Activated T-cell treated with anti-CD3 and anti-CD28 coated beads for 1 hour (primary cell): ENCODE data around the gene WBP2NL.

Experiments used
- DNase-seq: peaks from one replicate; pipeline ENCODE4 v3.0.0-alpha.2; 2020; ENCODE audit warnings: low read depth

WBP2NL gene

DNA sequence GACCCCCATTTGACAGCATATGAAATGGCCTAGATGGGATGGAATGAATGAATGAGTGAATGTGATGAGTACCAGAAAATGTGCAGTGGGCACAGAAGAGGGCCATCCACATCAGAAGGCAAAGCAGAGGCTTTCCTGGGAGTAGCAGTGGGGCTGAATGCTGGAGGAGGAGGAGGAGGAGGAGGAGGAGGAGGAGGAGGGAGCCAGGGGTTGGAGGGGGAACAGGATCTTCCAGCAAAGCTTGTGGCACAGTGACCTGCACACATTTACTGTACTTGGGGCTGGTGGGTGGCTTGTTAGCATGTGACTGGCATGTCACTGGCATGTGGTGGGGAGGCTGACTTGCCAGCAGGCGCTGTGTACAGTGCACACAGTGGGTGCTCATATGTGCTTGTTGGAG is 19.9 kb upstream of the WBP2NL start:
- no peak for DNase-seq

DNA sequence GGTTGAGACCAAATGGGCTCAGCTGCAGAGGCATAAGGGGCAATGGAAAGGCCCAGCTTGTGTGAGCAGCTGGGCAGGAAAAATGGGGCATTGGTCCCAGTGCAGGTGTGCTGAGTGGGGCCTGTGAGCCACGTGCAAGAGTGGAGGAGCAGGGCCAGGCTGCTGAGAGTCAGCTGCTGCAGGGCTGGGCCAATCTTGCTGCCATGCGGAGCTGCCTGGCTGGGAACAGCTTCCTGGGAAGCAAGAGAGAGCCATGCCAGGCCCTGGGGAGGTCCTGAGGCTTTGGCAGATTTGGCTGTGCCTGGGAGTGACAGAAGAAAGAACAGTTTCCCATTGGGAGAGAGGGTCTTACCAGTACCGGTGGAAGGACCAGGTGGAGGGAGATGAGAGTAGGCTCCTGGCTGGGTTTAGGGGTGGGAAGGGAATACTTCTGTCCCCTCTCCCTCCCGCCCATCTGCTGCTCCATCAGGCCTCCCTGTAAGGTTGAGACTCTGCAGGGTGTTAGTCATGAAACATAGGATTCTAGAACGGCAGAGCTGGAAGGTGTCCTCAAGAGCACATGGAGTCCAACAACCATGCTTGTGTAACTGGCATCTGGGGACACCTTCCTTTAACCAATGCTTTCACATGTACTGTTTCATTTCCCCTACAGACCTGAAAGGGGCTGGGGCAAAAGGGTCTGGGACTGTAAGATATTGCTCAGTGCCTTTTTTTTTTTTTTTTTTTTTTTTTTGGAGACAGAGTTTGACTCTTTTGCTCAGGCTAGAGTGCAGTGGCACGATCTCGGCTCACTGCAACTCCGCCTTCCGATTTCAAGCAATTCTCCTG is 19.0 kb upstream of the WBP2NL start:
- DNase-seq = no peak

DNA sequence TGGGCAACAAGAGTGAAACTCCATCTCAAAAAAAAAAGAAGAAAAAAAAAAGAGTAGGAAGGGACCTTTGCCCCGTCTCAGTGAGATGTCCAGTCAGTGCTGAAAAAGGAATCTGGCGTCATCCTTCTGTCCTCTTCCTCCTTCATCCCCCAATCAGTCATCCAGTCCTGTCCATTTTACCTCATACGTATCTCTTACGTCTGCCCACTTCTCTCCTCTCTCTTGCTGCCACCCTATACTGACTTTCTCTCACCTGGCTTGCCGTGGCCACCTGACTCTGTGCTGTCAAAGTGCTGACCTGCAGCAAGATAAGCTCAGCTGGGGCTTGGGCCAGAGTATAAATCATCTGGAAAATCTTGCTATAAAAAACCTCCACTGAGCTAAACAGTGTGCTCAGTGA is 15.7 kb upstream of the WBP2NL start:
- no peak for DNase-seq

DNA sequence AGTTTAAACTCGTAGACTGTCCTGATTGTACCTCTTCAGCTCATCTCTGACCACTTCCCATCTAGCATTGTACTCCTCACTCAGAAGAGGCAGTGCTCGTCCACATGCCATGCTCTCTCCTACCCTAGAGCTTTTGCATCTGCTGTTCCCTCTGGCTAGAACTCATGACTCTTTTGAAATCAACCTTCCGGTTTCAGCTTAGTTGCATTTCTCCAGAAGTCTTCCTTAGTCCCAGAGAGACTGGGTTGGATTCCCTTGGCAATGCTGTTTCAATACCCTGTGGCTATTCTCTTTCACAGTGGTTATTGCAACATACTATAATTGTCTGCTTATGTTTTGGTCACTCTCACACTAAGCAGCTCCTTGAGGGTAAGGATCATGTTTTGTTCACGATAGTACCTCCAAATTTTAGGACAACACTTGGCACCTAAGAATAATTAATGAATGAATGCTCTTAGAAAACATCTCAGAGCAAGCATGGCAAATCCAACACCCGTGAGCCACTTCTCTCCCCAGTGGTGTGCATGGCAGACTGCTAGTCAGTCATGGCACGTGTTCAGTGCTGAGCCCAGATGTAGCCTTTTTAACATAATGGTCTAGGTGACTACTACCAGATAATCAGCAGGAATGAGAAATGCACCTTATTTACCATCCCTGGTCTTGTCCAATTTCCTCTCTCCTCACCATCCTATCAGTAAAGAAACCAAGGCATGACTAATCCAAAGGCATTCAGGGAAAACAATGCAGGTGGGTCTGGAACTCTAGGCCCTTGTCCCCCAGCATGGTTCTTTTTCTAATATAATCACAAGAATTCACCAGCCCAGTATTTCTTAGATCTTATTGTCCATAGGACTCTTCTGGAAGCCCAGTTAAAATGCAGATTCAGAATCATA is 14.8 kb upstream of the WBP2NL start:
- no peak for DNase-seq

DNA sequence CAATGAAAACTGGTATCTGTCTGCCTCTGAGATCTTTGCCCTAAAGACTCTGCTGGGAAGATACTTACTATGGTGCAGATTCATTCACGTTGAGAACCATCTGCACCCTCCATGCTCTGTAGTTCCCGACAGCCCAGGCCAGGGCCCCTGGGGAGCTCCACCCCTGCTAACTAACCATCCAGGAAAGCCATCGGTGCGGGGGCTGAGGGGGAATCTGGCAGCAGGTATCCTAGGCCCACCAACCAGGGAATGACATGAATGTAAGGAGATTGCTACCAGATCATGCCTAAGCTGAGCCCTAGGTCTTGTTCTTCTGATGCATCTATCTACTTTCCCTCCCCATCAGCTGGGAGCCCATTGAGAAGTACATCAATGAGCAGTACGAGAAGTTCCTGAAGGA is 11.3 kb upstream of the WBP2NL start:
- DNase-seq = no peak

DNA sequence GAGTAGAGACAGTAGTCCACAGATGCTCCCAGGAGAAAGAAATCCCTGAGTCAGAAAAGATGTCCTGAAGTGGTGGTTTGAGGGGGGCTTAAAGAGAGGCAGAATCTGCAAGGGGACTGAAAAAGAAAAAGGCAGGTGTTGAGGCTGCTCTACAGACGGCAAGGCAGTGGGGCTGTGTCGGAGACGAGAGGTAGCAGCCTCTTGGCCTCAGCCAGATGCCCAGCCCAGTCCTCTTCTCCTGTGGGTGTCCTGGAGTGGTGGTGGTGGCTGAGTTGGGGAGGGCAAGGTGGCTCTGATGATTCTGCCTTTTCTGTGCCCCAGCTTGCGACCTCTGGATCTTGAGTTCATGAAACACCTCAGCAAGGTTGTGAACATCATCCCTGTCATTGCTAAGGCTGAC is 9.3 kb upstream of the WBP2NL start:
- no peak for DNase-seq

DNA sequence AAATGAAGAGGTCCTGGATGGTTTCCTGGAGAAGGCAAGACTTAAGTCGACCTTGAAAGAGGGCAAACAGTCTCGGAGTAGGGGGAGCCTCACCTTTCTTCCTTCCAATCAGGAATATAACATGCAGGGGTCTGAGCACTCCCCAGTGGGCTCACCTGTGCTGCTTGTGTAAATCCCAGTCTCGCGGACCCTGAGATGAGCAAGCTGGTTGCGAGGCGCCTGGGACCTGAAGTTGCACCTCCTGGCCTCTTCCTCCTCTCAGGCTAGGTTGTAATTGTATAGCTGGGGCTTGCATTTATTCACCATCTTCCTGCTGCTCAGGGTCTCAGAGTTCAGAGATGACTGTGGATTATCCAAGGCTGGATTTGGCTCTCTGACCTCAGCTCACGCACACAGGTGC is 7.5 kb upstream of the WBP2NL start:
- no peak for DNase-seq

DNA sequence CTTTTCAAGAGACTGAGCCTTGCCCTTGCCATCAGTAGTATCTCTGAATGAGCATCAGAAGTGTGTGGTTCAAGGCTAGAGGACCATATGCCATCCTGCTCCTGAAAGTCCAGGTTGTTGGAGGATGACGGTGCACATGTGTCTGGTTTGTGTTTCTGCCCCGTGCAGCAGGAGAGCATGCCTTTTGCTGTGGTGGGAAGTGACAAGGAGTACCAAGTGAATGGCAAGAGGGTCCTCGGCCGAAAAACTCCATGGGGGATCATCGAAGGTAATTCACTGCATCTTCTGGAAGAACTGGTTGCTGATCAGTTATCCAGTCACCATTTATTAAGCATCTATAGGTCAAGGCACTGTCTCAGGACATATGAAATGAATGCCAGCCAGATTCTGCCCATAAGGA is 6.1 kb upstream of the WBP2NL start:
- no peak for DNase-seq

DNA sequence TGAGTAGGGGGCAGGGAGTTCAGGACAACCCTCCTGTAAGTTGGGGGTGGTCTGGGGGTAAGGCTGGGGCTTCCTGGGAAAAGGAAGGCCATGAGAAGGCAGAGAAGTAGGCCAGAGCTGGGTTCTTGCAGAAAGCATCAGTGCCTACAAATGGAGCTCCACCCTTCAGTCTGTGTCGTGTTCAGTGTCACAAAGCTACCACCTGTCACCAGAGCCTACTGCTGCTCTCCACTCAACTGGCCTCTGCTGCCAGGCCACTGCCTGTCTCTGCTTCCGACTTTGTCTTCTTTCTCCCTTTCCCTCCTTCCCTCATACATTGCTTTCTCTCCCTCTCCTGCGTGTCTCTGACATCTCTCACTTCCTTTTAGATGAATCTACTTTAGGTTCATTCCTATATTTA is 3.4 kb upstream of the WBP2NL start:
- DNase-seq = no peak

DNA sequence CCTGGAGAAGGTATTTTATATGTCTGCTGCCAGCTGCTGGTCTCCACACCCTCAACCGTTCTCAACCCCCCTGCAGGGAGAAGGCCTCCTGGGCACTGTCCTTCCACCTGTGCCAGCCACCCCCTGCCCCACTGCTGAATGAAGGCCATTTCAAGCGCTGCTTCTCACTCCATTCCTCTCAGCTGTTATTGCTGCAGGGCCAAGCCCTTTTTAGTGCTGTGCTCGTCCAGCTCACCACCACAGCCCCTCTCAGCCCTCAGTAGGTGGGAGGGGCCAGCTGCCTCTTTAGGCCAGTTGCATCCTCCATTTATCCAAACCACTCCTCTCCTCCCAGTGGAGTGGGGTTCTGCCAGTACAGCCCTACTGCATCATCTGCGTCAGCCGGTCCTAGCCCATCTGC is 1.8 kb upstream of the WBP2NL start:
- no peak for DNase-seq

DNA sequence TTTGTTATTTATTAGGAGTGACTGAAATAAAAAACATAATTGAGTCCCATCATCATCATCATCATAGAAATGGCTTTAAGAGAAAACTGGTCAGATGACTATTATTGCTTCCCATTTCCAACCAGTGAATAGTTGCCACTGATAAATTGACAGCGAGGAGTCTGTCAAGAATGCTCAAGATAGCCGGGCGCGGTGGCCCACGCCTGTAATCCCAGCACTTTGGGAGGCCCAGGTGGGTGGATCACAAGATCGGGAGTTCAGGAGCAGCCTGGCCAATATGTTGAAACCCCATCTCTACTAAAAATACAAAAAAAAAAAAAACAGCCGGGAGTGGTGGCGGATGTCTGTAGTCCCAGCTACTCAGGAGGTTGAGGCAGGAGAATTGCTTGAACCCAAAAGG is 1.9 kb downstream of the WBP2NL start:
- no peak for DNase-seq

DNA sequence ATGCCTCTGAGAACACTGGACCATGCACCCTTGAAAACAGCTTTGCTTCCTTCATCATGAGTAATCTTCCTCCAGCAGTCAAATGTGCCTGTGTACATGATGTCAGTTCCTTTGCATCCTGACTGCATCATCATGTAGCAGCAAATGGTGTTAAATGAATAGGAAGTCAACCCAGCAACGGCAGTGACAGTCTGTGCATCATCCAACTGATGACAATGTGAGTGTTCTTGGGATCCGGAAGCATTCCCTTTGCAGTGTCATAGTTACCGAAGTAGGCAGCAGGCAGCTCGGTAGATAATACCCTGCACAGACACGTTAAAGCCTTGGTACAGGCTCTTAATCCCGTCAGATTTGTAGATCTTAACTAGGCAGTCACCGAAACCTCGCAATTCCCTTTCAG is 2.5 kb downstream of the WBP2NL start:
- no peak for DNase-seq

DNA sequence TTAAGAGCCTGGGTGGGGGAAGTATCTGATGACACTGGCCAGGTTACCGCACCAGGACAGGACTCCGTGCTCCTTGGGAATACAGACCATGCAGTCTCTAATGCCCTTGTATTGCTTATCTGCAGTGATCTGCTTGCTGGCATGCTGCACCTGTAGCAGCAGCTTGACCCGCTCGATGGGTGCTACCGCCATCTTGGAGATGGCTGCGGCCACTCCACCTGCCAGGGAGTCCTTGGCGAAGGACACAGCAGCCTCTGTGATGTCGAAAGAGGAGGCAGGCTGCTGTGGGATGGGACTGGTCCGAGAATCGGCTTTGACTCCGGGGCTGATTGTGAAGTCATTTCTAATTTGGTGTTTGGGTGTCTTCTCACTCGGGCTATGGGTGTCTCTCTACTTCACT is 3.1 kb downstream of the WBP2NL start:
- DNase-seq = no peak

DNA sequence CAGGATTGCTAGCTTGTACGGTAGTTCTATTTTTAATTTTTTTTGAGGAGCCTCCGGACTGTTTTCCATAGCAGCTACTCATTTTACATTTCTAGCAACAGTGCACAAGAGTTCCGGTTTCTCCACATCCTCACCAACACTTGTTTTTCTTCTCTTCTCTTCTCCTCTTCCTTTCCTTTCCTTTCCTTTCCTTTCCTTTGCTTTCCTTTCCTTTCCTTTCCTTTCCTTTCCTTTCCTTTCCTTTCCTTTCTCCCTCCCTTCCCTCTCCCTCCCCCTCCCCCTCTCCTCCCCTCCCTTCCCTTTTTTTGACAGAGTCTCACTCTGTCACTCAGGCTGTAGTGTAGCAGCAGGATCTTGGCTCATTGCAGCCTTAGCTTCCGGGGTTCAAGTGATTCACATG is 9.3 kb downstream of the WBP2NL start:
- DNase-seq = no peak

DNA sequence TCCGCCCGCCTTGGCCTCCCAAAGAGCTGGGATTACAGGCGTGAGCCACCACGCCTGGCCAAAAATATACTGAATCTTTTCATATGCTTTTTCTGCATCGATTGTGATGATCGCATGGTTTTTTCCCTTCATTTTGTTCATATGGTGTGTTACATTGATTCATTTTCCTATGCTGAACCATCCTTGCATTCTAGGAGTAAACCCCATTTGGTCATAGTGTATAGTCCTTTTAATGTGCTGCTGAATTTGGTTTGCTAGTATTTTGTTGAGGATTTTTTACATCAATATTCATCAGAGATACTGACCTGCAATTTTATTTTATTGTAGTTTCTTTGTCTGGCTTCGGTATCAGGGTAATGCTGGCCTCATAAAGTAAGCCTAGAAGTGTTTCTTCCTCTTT is 12.2 kb downstream of the WBP2NL start:
- DNase-seq = no peak

DNA sequence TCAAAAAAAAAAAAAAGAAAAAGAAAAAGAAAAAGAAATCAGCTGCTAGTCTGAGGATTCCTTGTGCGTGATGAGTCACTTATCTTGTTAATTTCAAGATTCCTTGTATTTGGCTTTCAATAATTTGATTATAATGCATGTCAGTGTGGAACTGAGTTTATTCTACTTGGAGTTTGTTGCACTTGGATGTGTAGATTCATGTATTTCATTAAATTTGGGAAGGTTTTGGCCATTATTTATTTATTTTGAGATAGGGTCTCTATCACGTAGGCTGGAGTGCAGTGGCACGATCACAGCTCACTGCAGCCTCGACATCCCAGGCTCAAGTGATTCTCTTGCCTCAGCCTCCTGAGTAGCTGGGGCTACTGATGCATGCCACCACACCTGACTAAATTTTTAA is 14.8 kb downstream of the WBP2NL start:
- DNase-seq = no peak

DNA sequence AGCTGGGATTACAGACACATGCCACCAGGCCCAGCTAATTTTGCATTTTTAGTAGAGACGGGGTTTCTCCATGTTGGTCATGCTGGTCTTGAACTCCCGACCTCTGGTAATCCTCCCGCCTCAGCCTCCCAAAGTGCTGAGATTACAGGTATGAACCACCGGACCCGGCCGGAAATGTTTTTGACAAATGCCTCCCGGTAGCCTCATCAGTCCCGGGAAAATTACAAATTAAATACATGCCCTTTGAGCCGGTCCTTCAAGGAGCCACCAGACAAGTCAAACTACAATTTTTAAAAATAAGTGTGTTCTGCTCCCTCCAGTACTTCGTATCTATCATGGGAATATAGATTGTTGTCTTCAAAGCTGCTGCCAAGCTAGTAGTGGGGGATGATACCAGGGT is 17.5 kb downstream of the WBP2NL start:
- DNase-seq = no peak

DNA sequence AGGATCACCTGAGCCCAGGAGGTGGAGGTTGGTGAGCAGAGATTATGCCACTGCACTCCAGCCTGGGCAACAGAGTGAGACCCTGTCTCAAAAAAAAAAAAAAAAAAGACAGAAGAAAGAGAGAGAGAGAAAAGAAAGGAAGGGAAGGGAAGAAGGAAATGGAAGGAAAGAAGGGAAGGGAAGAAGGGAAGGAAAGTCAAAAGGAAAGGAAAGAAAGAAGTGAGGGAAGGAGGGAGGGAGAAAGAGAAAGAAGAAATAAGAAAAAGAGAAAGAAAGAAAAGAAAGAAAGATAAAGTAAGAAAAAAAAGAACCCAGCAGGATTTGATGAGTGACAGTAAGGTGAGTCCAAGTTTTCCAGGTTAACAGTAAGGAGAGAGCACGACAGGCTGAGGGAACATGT is 19.6 kb downstream of the WBP2NL start:
- no peak for DNase-seq

DNA sequence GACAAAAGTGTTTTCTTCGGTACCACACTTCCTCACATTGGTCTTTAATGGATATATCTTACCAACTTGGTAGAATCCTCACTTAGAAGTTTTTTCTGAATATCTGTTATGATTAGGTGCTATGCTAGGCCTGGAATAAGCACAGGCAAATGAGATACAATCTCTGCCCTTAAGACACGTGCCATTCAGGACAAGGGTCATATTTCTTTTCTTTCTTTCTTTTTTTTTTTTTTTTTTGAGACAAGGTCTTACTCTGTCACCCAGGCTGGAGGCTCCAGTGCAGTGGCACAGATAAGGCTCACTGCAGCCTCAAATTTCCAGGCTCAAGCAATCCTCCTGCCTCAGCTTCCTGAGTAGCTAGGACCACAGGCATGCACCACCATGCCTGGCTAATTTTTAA is 23.0 kb downstream of the WBP2NL start:
- no peak for DNase-seq

DNA sequence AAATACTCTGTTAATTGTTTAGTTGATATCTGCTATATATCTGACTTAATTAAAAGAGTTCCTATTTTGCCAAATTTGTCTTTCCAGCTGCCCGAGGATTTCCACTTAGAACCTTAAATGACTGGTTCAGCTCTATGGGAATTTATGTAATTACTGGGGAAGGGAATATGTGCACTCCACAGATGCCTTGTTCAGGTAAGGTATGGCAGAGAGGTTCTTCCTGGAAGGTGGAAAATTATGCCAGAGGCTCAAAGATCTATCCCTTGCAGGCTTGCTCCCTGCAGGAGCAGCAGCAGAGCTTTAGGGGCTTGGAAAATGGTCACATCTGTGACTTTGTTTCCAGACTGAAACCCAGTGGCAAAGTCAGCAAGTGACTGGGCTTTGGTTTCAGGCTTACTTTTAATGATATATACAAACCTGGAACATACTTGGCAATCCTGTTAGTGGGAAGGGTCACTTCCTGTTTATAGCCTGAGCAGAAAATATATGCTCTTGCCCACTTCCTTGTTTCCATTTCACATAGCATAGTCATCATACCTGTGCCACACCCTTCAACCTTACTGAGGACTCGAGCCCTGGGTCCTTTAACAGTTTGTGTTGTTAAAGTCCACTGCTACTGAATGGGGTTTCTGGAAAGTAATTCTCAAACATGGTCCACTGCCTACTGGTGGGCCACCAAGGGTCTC is 23.7 kb downstream of the WBP2NL start:
- DNase-seq = no peak

DNA sequence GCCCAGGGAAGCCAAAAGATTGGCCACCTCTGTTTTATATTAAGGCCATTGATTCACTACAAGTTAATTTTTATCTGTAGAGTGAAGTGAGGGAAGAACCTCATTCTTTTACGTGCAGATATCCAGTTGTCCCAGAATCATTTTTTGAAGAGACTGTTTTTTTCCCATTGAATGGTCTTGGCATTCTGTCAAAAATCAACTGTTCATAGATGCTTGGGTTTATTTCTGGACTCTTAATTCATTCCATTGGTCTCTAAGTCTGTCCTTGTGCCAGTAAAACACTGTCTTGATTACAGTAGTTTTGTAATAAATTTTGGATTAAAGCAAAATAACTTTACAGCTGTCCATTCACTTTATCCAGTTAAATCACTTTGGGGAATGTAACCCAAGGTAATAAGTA is 26.8 kb downstream of the WBP2NL start:
- DNase-seq = no peak

DNA sequence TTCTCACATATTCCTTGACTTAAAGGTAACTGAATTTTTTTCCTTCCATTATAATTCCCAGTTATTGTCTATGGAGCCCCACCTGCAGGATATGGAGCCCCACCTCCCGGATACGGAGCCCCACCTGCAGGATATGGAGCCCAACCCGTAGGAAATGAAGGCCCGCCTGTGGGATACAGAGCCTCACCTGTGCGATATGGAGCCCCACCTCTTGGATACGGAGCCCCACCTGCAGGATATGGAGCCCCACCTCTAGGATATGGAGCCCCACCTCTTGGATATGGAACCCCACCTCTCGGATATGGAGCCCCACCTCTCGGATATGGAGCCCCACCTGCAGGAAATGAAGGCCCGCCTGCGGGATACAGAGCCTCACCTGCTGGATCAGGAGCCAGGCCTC is 28.1 kb downstream of the WBP2NL start:
- no peak for DNase-seq
